A549 (cell line): ENCODE data around the gene PMVK.
A peak's percentile ranks its signal among the peaks of the same experiment; 100 is the strongest.

Experiments
- CHD2 ChIP-seq: fragments of 150-350 bp; IDR thresholded peaks from 2 replicates; pipeline ENCODE4 v1.6.1; 2014; ENCODE audit warnings: low read length; ENCODE audit not compliant: partially characterized antibody
- CTCF ChIP-seq: fragments of >200 bp; sonication (Bioruptor Twin); formaldehyde crosslinking; IDR thresholded peaks from 3 replicates; pipeline ENCODE4 v1.5.1; 2016
- EP300 ChIP-seq, 2 experiments: fragments of >200 bp; sonication (Bioruptor Twin); formaldehyde crosslinking; IDR thresholded peaks; 2 replicates in 1 of 2; 3 replicates in 1 of 2; pipeline ENCODE4 v1.6.1; 2016 to 2017
- KDM1A ChIP-seq: fragments of 200-600 bp; sonication (generic); IDR thresholded peaks from 2 replicates; pipeline ENCODE4 v1.6.1; 2016; ENCODE audit warnings: low read depth, mild to moderate bottlenecking
- MAX ChIP-seq: IDR thresholded peaks from 2 replicates; pipeline ENCODE4 v1.6.1; 2012
- POLR2A ChIP-seq: IDR thresholded peaks from 2 replicates; pipeline ENCODE4 v1.6.1; 2012; ENCODE audit warnings: mild to moderate bottlenecking, low read length
- TP53 ChIP-seq: fragments of 250-450 bp; sonication (Bioruptor Pico); IDR thresholded peaks from 2 replicates; pipeline ENCODE4 v1.5.0; 2021; ENCODE audit warnings: mild to moderate bottlenecking, moderate library complexity
- ZFP36 ChIP-seq: fragments of 450-650 bp; IDR thresholded peaks from 2 replicates; pipeline ENCODE4 v1.6.1; 2014; ENCODE audit warnings: borderline replicate concordance; ENCODE audit not compliant: partially characterized antibody

- TF ChIP-seq MAX (no peak; the same call in 1 of the 2 replicates), ZFP36 (no peak), CTCF (no peak), KDM1A (no peak), CHD2 (no peak), EP300 (IDR thresholded peaks at IDR 0.05) (no peak), TP53 (no peak), POLR2A (peak; percentile 36; the same call in 1 of the 2 replicates)
Measured at GRCh38 chr1:154937085-154937987, 817 bp upstream of the PMVK start.
